Measurements from ENCODE around the gene PRKCQ. TPM values are rescaled to one million over a fixed set of nuclear protein-coding genes. Genes with fewer than 3 reads are reported as not detected.

Gene PRKCQ
- total and polyA plus RNA-seq, 2 of the 13 experiments (the other 11 are each of a cell fraction or from before 2014, with no cell fraction given): 0.13 to 0.35 TPM

DNA sequence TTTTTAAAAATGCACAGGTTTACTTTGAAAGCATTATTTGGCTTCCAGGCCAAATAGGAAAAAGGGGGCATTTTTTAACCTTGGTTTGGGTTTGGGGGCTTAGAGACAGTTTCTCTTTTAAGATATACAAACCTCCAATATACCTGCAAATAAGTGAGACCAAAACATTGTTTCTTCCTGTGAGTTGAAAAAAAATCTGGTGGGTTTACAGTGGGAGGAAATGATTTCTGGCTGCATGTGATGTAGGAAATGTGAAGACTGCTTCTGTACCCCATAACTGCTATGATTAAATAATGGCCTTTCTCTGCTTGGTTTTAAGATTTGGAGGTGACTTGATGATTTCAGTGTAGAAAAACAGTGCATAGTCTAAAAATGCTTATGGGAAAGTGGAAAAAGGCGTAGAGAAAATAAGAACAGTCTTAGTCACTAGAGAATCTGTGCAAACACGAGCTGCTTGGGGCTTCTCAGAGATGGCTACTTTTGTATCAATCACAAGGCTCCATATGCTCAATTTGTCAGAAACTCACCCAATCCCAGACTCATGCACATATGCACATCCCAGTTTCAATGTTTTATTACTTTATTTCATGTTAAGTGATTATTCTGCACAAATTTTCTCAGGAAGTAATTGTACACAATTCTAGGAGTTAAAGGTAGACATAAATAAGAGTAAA lies 22.1 kb upstream of the PRKCQ start:
- FAIRE-seq: no peak
- H3K36me3 ChIP-seq (replicated peaks in 1 of 2; ENCODE audit: control insufficient read depth in 1 of 2, insufficient read depth in 2 of 2, low read length in 2 of 2): no peaks in the 10 kb centered on the region
- H3K9me3 ChIP-seq (ENCODE audit: low read length): no peaks in the 10 kb centered on the region
- no peaks in the 10 kb centered on the region for H3K79me2 ChIP-seq (ENCODE audit: insufficient read depth, low read length)
- no peak overlapping the region for H2AFZ ChIP-seq (ENCODE audit: low read length)
- CTCF ChIA-PET (ENCODE audit: low intra/inter-chr PET ratio, low total read pairs): no interaction called here
- 0 out of 5 replicates have a peak, but pooled peaks cover 0 to 4% of the 10 kb centered on the region in 2 experiments for H3K27me3 ChIP-seq (ENCODE audit: control insufficient read depth in 1 of 2, insufficient read depth in 2 of 2, low read length in 2 of 2)
- no peak for ATAC-seq
- H3K27ac ChIP-seq (ENCODE audit: extremely low read length, insufficient read depth, low read length): no peak overlapping the region
- H3K9ac ChIP-seq (ENCODE audit: insufficient read depth, low read depth, low read length): no peak overlapping the region
- intact Hi-C loops (cut with micrococcal nuclease; ENCODE audit: unreplicated experiment): no loop called here
- H3K4me2 ChIP-seq (ENCODE audit: low read depth, low read length): no peak overlapping the region
- POLR2A ChIA-PET: no interaction called here
- no peak overlapping the region for H3K4me3 ChIP-seq (replicated peaks in 1 of 3; ENCODE audit: insufficient read depth in 1 of 3, low read depth in 2 of 3, low read length in 3 of 3)
- no peaks in the 10 kb centered on the region for H3K4me1 ChIP-seq (ENCODE audit: insufficient read depth, low read length)
- DNase-seq (ENCODE audit: low spot score): no peak
- no peaks in the 10 kb centered on the region for H4K20me1 ChIP-seq (ENCODE audit: insufficient read depth, low read length)
- no TSS peak for BruUV-seq (replicated peaks)
- in situ Hi-C loops (cut with HindIII; ENCODE audit: extremely low pct_ligation_motif_present, low pct_unique_long_range_greater_than_20kb): no loop called here
- 3% methylated on average over 2 of the region's 2 CpGs for WGBS (ENCODE audit: low lambda C conversion rate)
- TF ChIP-seq, protein P1, sequence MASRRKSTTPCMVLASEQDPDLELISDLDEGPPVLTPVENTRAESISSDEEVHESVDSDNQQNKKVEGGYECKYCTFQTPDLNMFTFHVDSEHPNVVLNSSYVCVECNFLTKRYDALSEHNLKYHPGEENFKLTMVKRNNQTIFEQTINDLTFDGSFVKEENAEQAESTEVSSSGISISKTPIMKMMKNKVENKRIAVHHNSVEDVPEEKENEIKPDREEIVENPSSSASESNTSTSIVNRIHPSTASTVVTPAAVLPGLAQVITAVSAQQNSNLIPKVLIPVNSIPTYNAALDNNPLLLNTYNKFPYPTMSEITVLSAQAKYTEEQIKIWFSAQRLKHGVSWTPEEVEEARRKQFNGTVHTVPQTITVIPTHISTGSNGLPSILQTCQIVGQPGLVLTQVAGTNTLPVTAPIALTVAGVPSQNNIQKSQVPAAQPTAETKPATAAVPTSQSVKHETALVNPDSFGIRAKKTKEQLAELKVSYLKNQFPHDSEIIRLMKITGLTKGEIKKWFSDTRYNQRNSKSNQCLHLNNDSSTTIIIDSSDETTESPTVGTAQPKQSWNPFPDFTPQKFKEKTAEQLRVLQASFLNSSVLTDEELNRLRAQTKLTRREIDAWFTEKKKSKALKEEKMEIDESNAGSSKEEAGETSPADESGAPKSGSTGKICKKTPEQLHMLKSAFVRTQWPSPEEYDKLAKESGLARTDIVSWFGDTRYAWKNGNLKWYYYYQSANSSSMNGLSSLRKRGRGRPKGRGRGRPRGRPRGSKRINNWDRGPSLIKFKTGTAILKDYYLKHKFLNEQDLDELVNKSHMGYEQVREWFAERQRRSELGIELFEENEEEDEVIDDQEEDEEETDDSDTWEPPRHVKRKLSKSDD (CRISPR knock-in tag; IDR thresholded peaks at IDR 0.05; ENCODE audit: low read depth): no peak
- TF ChIP-seq, protein P2, sequence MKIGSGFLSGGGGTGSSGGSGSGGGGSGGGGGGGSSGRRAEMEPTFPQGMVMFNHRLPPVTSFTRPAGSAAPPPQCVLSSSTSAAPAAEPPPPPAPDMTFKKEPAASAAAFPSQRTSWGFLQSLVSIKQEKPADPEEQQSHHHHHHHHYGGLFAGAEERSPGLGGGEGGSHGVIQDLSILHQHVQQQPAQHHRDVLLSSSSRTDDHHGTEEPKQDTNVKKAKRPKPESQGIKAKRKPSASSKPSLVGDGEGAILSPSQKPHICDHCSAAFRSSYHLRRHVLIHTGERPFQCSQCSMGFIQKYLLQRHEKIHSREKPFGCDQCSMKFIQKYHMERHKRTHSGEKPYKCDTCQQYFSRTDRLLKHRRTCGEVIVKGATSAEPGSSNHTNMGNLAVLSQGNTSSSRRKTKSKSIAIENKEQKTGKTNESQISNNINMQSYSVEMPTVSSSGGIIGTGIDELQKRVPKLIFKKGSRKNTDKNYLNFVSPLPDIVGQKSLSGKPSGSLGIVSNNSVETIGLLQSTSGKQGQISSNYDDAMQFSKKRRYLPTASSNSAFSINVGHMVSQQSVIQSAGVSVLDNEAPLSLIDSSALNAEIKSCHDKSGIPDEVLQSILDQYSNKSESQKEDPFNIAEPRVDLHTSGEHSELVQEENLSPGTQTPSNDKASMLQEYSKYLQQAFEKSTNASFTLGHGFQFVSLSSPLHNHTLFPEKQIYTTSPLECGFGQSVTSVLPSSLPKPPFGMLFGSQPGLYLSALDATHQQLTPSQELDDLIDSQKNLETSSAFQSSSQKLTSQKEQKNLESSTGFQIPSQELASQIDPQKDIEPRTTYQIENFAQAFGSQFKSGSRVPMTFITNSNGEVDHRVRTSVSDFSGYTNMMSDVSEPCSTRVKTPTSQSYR (CRISPR knock-in tag; IDR thresholded peaks at IDR 0.05; ENCODE audit: borderline replicate concordance): no peak
- TF ChIP-seq SOX13 (IDR thresholded peaks at IDR 0.05) (no peak), SOX13 (CRISPR knock-in tag; conservative IDR thresholded peaks at IDR 0.05 in 1 of 2, IDR thresholded peaks at IDR 0.05 in 1 of 2) (no peak), KDM2A (CRISPR knock-in tag; IDR thresholded peaks at IDR 0.05; ENCODE audit: borderline replicate concordance, low read depth) (no peak)
- TF ChIP-seq, protein P3, sequence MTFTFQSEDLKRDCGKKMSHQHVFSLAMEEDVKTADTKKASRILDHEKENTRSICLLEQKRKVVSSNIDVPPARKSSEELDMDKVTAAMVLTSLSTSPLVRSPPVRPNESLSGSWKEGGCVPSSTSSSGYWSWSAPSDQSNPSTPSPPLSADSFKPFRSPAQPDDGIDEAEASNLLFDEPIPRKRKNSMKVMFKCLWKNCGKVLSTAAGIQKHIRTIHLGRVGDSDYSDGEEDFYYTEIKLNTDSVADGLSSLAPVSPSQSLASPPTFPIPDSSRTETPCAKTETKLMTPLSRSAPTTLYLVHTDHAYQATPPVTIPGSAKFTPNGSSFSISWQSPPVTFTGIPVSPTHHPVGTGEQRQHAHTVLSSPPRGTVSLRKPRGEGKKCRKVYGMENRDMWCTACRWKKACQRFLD (CRISPR knock-in tag; IDR thresholded peaks at IDR 0.05; ENCODE audit: borderline replicate concordance): no peak
- TF ChIP-seq, protein P4, sequence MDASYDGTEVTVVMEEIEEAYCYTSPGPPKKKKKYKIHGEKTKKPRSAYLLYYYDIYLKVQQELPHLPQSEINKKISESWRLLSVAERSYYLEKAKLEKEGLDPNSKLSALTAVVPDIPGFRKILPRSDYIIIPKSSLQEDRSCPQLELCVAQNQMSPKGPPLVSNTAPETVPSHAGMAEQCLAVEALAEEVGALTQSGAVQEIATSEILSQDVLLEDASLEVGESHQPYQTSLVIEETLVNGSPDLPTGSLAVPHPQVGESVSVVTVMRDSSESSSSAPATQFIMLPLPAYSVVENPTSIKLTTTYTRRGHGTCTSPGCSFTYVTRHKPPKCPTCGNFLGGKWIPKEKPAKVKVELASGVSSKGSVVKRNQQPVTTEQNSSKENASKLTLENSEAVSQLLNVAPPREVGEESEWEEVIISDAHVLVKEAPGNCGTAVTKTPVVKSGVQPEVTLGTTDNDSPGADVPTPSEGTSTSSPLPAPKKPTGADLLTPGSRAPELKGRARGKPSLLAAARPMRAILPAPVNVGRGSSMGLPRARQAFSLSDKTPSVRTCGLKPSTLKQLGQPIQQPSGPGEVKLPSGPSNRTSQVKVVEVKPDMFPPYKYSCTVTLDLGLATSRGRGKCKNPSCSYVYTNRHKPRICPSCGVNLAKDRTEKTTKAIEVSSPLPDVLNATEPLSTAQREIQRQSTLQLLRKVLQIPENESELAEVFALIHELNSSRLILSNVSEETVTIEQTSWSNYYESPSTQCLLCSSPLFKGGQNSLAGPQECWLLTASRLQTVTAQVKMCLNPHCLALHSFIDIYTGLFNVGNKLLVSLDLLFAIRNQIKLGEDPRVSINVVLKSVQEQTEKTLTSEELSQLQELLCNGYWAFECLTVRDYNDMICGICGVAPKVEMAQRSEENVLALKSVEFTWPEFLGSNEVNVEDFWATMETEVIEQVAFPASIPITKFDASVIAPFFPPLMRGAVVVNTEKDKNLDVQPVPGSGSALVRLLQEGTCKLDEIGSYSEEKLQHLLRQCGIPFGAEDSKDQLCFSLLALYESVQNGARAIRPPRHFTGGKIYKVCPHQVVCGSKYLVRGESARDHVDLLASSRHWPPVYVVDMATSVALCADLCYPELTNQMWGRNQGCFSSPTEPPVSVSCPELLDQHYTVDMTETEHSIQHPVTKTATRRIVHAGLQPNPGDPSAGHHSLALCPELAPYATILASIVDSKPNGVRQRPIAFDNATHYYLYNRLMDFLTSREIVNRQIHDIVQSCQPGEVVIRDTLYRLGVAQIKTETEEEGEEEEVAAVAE (CRISPR knock-in tag; IDR thresholded peaks at IDR 0.05; ENCODE audit: borderline replicate concordance): no peak
- TF ChIP-seq, protein P5, sequence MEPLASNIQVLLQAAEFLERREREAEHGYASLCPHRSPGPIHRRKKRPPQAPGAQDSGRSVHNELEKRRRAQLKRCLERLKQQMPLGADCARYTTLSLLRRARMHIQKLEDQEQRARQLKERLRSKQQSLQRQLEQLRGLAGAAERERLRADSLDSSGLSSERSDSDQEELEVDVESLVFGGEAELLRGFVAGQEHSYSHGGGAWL (CRISPR knock-in tag; IDR thresholded peaks at IDR 0.05): no peak

All from HepG2 (cell line).